GM10266 (cell line): Measurements from ENCODE around the gene SLC9A6.
"Not testable (repeated sequence)": the region's sequence is repeated elsewhere in the genome, so short reads cannot be mapped to it uniquely, and the experiment has no call there.

Experiments used
- DNase-seq: peaks from one replicate; pipeline ENCODE4 v3.0.0; 2012; ENCODE audit errors: extremely low spot score
- CTCF ChIP-seq: IDR thresholded peaks from 2 replicates; pipeline ENCODE4 v1.5.1; 2012; ENCODE audit warnings: mild to moderate bottlenecking, low read depth; ENCODE audit not compliant: control insufficient read depth, insufficient read depth; ENCODE audit errors: missing control alignments

Gene SLC9A6

GRCh38 chrX:136076942-136077341 is 91.7 kb downstream of the SLC9A6 start:
- no peak for TF ChIP-seq CTCF
- DNase-seq: no peak

GRCh38 chrX:136080766-136081165 is 95.5 kb downstream of the SLC9A6 start:
- no peak for DNase-seq
- no peak for TF ChIP-seq CTCF

GRCh38 chrX:136086521-136086920 is 101.3 kb downstream of the SLC9A6 start:
- no peak for DNase-seq
- TF ChIP-seq CTCF: no peak

- DNase-seq: not testable (repeated sequence)
These were observed 106.7 kb downstream of the SLC9A6 start for GRCh38 chrX:136091898-136092297.

GRCh38 chrX:136094962-136095361 is 109.7 kb downstream of the SLC9A6 start:
- DNase-seq: no peak

More at GRCh38 chrX:136094962-136095361, 109.7 kb downstream of the SLC9A6 start:
- TF ChIP-seq CTCF: no peak
